Measurements from ENCODE around the gene PRDM2.

Gene PRDM2

DNA sequence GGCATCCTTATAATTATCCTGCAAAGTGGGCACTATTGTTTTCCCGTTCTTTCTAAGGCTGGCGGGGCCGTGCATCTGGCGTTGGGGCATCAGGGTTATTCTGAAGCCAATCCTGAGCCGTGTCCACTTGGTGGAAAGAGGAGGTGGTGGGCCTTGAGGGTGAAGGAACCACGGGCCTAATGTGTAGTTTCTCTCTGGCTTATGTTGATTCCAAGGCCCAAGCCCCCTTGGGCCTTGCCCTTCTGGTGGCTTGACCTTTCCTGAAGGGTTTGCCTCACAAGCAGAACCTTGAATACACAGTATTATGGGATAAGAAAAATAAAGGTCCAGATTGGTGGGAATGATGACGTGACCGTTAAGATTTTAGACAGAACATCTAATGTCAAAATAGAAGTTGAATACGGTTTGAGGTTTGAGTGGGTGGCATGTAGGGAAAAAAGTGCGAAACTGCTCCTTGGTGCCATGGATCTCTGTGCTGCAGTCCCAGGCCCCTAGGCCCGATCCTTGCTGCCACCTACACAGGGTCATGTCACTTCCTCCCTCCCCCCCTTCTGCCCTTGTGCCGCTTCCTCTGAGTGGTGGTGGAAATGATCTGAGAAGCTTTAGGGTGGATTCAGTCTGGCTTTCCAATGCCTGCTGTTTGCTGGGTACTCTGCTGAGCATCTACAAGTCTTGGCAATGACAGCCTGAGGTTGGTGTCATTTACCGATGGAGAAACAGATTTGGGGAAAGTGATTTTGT, 90.5 kb downstream of the PRDM2 start:
- DNase-seq (ENCODE audit: low read depth in 2 of 2), result no peak

DNA sequence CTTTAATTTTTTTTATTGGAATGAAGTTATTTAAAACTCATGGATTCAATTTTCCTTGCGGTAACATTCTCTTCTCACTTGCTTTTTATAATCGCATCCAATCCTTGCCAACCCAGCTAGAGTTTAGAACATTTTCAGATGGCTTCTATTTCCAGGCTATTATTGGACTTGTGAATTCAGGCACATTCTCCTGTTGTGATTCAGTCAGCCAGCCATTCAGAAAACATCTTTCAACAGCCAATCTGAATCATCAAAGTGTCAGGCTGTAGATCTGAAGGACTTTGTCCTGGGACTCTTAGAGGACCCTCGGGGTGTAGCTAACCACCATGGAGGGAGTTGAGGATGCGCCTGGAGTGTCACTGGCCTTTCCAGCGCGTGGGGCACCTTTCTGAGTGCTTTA, 92.4 kb downstream of the PRDM2 start:
- no peak for DNase-seq (ENCODE audit: low read depth in 2 of 2)

DNA sequence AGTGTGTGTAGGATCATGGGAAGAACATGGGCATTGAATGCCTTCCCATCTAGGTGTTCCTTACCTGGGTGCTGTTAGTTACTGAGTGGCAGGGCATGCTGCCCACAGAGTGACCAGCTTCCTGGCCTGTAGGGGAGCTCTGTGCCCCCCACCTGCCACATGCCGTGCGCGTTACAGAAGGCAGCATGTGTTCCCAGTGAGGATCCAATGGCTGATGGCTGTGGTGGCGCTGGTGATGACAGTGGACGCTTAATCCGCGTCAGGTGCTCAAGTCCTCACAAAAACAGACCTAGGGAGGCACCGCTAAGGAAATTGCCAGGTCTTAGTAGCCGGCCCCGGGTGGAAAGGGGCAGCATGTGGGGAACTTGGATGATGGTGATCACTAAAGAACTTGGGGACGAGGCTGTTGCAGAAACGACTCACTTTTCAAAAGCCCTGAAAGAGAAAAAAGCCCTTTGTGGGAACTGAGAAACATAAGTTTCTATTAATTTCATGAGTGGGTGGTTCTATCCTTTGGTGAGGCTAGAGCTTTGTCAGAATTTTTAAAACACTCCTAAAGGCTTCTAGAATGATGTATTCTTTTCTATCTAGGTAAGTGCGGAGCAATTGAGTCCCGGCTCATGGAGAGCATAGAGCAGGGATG, 93.2 kb downstream of the PRDM2 start:
- DNase-seq (ENCODE audit: low read depth in 2 of 2), result no peak

DNA sequence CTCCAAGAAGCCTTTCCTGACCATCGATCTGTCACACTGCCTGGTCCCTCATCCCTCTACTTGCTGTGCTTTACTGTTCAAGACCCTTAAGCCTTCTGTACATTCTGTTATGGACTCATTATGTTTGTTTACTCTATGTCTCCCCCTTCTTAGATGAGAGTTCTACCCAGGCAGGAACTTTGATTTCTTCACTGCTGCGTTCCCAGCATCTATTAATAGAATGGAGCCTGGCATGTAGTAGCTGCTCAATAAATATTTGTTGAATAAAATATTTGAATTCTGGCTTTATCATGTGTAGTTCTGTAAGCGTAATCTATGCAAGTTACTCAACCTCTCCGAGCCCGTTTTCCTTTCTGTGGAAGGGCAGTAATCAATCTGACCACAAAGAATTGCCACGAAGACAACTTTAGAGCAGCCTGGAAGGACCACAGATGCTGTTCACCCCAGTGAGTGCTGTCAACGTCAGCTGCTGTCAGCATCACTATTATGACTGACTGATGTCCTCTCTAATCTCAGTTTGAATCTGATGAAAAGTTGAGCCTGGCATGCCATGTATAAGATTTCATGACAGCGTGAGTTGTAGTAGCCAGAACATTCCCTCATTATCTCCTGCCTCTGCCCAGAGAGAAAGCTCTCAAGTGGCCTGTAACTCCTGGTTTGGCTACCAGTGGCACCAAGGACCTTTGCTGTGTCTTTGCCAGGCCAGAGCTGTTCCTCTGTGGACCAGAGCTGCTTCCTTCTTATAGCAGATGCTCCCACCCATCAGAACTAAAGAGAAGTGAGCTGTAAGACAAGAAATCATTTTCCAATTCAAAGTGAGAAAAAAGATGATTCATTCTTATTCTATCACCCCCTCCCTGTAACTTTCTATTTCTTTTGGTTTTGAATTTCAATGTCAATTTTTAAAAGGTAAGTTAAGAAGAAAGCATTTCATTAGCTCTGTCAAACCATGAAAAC, 94.5 kb downstream of the PRDM2 start:
- no peak for DNase-seq (ENCODE audit: low read depth in 2 of 2)

DNA sequence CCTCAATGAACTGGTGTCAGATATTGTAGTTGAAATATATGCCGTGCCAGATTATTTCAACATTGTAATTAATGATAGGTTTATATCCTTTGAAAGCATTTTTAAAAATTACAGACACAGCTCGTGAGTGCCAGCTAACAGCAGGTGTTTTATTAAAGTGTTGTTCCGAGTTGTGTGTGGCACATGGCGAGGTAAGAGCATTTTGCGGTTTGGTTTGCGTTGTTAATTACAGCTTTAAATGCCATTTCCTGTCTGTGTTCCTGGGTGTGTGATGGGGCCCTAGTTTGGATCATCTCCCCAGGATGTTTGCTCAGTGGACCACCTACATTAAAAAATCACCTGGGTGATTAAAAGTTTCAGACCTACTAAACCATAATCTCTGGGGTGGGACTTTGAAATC, 97.4 kb downstream of the PRDM2 start:
- DNase-seq (ENCODE audit: low read depth in 2 of 2), result no peak

DNA sequence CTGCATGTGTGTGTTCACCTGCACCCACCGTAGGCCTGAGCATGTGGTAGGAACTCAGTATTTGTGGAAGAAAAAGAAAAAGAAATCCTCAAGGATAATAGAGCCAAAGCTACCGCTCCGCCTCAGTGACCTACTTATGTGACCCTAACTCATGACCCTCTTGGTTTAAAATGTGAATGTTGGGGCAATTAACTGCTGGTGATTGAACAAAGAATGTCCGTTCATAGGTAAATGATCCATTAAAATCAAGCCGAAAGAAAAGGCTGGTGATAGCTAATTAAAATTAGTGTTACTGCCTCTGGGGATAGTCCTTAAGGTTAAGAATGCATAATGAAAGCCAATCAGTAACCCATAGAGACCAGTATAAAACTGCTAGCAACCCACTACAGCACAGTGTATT, 98.1 kb downstream of the PRDM2 start:
- DNase-seq (ENCODE audit: low read depth in 2 of 2), result no peak

DNA sequence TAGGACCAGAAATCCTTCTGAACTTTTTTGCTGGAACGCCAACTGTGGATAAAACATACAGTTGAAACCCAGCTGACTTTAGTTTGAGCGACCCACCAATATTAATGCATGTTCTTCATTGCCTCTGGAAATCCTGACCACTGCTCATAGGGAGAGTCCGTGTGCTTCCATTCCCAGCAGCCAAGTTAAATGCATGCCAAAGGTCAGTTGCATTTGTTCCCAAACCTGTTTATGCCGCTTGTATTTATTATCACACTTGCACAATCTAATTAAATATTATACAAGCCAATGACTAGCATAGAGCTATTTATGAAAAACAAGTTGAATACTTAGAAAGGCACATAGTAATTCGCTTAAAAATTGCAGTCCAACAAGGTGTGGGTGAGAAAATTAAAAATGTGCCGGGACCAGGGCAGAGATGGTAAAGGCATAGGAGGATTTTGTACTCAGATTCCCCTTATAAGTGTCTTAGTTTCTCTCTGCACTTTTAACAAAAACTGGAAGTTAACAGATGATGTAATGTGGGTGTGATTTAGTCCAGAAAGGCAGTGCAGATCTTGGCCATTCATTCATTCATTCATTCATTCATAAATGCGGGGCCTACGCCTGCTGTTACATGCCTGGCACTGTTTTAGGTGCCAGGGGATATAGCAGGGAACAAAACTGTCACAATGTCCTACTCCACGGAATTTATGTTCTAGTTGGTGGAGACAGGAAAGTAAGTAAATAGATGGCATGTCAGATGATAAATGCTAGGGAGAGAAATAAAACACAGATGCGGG, 99.7 kb downstream of the PRDM2 start:
- no peak for DNase-seq (ENCODE audit: low read depth in 2 of 2)

DNA sequence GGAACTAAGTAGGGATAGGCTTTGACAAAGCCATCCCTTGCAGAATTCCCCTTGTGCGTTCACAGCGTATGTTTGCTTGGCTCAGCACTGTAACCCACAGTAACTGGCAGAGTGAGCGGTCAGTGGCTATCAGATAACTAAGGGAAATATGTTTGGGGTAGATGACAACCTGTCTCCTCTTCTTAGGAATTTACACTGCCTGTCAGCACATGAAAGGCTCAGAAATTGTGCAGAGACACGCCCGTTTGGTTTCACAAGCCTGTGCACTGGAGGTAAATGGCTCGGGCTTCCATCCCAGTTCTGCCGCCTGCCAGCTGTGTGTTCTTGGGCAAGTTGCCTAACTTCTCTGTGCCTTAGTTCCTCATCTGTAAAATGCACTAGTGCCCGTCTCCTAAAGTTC, 101.2 kb downstream of the PRDM2 start:
- no peak for DNase-seq (ENCODE audit: low read depth in 2 of 2)

DNA sequence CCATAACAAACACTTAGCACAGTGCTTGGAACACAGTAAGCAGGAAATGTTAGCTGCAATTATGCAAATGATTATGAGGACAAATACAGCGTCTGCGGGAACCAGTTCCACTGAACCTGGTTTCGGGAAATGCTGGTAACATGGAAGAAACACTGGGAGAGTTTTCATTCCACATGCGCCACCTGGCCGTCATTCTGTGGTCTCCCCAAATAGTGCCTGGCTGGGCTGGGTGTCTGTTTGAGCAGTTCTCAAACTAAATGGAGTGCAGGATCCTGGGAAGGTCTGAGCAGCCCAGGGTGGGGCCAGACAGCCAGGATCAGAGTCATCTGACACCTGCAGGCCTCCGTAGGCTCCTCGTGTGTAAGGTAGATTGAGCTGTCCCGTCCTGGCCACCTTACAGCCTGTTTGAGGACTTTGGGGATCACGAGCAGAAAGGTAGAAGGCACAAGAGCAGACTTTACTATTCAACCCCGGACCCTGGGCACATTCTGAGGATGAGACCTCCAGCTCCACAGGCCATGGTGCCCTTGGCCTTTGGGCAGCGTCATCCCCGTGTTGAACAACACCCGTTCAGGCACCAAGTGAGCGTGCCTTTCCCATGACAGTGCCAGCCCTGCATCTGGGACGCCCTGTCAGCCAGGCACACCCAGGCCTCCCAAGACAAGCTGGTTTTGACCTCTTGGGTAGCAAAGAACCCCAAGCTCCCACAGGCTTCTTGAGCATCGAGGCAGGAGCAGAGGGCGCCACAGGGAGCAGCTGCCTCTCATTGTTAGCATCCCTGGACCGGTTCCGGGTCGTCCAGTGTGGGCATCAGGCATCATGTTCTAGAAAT, 101.9 kb downstream of the PRDM2 start:
- DNase-seq (ENCODE audit: low read depth in 2 of 2), result no peak

DNA sequence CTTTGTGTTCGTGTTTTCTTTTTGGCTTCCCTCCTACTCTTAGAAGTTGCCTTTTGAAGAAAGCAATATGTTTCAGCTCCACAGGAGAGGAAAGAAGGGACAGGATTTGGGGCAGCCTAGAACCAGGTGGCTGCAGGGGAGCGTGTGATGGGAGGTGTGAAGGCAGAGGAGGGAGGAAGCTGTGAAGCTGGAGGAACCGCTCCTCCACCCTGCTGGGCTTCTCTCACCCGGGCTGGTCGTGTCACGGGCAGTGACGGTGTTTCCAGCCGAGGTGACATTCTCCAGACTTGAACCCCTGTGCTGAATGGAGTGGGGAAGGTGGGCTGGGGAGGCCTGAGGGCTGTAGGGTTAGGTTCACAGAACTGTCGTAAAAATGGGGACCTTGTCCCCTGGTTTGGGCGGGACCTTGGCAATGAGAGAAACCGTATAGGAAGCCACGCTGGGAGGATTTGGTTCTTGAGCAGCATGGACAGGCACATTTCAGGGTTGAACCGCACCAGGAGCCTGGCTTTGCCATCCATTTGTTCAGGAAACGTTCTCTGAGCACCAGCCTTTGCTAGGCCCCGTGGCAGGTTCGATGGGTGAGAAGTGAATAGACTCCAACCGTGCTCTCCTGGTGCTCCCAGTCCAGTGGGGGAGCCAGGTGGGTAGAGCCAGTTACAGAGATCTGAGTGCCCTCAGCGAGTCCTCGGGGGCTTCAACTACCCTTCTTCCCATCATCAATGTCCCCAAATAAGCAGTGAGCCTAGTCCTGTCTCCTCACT, 103.0 kb downstream of the PRDM2 start:
- DNase-seq (ENCODE audit: low read depth in 2 of 2), result no peak

DNA sequence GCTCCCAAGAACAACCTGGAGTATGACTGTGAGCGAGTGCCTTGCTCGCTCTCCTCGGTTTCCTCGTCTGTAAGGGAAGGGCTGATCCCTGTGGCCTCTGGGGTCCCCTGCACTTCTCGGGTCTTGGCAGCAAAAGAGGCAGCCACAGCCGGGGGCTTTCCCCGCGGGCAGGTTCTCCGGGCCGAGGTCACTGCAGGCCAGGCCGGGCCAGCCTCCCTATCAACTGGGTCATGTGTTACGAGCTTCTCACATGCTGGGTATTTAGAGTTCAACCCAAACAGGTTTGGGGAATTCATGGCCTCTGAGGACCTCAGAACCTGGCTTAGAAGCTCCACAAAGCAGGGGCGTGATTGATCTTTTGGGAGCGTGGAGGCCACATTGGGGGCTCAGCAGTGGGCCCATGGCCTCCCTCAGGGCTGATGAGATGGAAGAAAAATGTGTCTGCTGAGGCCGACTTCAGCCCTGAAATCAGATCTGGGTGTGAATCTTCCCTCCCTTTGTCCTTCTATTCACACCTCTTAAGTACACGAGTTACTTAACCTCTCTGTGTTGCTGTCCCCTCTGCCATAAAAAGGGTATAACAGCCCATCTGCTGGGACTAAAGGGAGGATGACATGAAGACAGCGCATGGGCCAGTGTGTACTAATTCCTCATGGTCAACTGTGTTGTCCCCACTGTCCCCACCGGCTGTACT, 103.7 kb downstream of the PRDM2 start:
- DNase-seq (ENCODE audit: low read depth in 2 of 2), result no peak

DNA sequence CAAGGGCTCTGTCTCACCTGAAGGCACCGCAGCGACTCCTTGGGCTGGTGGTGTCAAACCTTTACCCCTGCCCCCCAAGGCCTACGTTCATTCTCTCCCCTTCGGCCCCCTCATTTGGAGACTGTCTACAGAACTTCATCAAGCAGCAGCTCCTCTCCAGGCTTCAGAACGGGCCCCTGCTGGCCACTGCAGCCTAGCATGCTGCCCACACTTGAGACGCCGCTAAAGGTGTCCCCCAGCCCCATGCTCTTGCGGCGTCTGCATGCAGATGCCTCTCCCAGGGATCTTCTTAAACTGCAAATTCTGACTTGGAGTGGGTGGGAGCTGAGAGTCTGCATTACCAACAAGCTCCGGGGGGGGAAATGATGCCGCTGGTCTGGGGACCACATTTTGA, 104.2 kb downstream of the PRDM2 start:
- no peak for DNase-seq (ENCODE audit: low read depth in 2 of 2)

DNA sequence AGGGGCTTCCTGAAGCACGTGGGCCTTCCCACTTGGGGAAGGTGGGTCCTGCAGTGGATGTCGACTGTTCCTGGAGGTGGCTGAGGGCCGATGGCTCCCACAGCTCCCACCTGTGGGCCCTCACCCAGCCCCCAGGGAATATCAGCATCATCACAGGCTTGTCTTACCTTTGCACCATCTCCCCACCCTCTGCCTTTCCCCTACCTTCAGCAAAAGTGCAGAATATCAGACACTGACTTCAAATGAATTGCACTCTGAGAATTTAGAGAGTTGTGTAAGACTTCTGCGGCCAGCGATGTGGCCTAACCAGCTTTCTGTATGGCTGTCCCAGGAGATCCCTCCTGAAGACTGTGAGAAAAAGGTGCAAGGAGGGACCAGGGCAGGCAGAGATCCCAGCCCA, 105.4 kb downstream of the PRDM2 start:
- no peak for DNase-seq (ENCODE audit: low read depth in 2 of 2)

DNA sequence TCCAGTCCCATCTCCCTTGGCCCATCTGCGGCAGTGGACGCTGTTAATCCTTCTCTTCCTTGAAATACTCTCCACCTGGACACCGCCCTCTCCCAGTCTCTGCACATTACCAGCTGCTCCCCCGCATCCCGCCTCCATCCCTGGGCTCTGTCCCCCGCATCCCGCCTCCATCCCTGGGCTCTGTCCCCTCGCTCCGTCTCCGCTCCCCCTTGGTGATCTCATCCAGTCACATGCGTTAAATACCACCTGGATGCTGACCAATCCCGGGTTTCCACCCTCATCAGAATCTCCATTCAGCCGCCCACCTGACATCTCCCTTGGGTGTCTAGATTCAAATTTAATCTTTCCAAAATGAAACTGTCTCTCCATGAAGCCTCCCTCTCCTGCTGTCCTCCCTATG, 106.1 kb downstream of the PRDM2 start:
- no peak for DNase-seq (ENCODE audit: low read depth in 2 of 2)

DNA sequence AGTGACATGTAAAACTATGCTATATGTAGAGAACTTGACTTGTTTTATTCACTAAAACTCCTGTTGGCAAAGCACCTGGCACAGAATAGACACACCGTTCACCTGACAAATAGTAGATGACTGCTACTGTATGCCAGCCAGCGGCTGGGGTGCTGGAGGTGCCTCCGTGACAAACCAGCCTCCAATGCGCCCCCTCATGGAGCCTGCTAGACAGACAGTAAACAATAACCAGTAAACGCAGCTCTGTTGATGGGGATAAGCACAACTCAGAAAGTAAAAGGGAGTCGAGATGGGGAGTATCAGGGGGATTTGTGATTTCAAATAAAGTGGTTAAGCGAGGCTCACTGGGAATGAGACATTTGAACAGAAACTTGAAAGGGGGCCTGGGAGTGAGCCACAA, 107.2 kb downstream of the PRDM2 start:
- no peak for DNase-seq (ENCODE audit: low read depth in 2 of 2)

DNA sequence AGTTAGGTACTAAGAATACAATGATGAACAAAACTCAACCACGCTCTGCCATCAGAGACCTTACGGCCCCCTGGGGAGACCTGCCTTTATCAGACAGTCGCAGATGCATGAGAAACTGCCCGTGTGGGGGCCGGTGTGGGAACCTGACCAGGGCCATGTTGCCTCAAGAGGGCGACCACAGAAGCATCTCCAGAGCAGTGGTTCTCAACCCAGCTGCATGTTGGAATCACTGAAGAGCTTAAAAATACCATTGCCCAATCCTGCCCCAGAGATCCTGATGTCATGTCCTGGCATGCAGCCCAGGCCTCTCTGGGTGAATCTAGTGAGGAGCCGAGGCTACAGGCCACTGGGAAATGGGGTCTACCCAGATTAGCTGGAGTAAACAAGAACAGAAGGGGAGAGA, 108.7 kb downstream of the PRDM2 start:
- DNase-seq (ENCODE audit: low read depth in 2 of 2), result no peak

DNA sequence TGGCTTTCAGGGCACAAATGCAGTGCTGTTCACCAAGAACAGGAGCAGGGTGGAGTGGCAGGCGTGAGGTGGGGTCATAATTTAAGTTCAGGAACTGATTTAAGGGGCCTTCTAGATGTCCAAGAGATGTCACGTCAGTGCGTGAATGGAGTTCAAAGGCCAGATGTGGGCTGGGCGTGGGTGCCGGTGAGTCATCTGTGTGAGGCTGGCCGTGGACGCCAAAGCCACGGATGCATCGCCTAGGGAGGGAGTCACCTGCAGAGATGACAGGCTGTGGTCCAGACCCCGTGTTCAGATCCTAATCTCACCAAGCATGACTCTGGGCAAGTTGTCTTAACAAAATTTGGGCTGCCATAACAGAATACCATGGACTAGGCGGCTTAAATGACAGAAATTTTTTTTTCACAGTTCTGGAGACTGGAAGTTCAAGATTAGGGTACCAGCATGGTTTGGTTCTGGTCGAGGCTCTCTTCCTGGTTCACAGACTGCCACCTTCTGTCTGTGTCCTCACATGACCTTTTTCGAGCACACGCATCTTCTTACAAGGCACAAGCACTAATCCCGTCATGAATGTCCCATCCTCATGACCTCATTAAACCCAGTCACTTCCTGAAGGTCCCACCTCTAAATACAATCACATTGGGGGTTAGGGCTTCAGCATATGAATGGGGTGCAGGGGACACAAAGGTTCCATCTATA, 109.6 kb downstream of the PRDM2 start:
- no peak for DNase-seq (ENCODE audit: low read depth in 2 of 2)

DNA sequence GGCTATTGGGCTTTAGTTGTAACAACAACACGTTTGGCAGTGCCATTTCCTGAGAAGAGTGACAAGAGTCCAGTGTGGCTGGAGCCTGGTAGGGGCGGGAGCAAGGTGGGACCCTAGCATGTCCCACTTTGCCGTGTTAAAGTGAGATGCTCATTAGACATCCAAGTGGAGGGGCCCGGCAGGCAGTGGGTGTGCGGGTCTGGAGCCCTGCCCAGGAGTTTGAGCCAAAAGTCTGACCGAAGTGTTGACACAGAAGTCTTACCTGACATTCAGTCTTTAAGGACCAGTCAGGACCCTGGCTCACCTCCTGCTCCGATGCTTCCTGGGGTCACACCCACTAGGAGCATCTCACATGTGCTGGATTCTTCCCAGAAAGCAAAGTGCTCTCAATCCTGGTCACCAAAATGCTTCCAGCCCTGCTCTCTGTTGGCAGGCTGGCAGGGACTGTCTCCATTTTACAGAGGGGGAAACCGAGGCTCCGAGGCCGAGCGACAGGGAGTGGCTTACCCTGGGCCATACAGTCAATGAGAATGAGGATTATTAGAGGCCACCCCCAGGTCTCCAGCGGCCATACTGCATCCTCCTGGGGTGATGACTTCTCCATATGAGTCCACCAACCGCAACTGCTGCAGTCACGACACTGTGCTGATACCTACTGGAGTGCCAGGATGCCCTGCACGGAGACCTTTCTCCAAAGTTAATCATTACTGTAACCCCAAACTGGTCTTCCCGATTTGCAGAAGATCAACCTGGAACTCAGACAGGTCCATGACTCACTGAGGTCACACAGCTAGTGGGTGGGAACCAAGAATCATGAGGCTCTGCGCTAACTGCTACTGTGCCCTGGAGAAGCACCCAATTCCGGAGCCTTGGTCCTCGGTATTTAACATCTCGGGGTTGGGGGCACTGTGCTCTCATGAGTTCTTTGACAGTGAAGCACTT, 112.7 kb downstream of the PRDM2 start:
- no peak for DNase-seq (ENCODE audit: low read depth in 2 of 2)

All from stimulated activated CD8-positive, alpha-beta memory T cell treated with anti-CD3 and anti-CD28 coated beads, Interleukin-7, amount 100 ng/mL, for 1 hour (primary cell).